ENCODE measurements around the gene ZNF655. TPM values are rescaled to one million over a fixed set of nuclear protein-coding genes. Genes with fewer than 3 reads are reported as not detected.

Gene ZNF655
- total and polyA plus RNA-seq, 2 experiments from 2014 or later, result 20.6 to 55.8 TPM

DNA sequence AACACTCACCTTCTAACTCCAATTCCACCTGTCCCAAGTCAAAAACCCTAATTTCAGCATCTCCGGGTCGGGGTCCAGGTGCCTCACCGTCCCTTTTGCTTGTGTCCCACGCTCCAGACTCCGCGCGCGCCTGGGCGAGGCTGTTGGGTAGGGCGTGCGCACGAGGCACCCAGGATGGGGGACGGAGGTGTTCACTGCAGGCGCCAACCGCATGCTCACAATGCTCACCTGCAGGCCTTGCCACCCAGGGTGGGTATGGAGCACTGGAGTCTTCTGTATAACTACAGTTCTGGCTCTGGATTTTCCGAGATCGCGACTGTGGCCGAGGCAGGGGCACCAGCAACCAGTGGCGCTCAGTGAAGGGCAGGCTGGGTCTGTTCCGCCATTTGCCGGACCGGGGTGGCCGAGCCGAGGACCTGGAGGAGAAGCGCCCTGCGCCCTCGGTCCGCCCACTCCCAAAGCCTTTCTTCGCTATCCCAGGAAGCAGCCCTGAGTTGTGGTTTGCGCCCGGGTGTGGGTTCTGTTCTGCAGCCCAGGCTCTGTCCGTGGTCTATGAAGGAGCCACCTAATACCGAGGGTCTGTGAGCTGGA lies 15.3 kb upstream of the ZNF655 start:
- Histone ChIP-seq H3K4me2 (no peak overlapping the region), H3K9me2 (ENCODE audit: insufficient read depth) (no peaks in the 10 kb centered on the region), H3K27me3 (ENCODE audit: insufficient read depth) (no peaks in the 10 kb centered on the region), H2AFZ (no peak overlapping the region), H3K27ac (ENCODE audit: low read depth) (no peak overlapping the region), H3K36me3 (ENCODE audit: insufficient read depth) (0 out of 2 replicates have a peak, but pooled peaks cover 3% of the 10 kb centered on the region), H4K20me1 (replicated peaks; ENCODE audit: insufficient read depth) (no peaks in the 10 kb centered on the region), H3K4me3 (no peak overlapping the region), H3F3A (replicated peaks; ENCODE audit: low read depth) (no peaks in the 10 kb centered on the region), H3K79me2 (replicated peaks; ENCODE audit: insufficient read depth) (no peaks in the 10 kb centered on the region), H3K4me1 (ENCODE audit: insufficient read depth) (no peaks in the 10 kb centered on the region)
- Mint-ChIP-seq H3K4me1 (no peaks in the 10 kb centered on the region), H3K36me3 (ENCODE audit: low read depth) (peaks cover 63% of the 10 kb centered on the region), H3K27me3 (ENCODE audit: insufficient read depth, low read depth, poor library complexity) (peaks cover 6% of the 10 kb centered on the region), H3K27ac (no peak overlapping the region), H3K4me3 (no peak overlapping the region), H3K9me3 (peaks cover 86% of the 10 kb centered on the region)
- DNase-seq (ENCODE audit: low spot score) (no peak), ATAC-seq (no peak)
- no peak for TF ChIP-seq EZH2 (IDR thresholded peaks at IDR 0.05; ENCODE audit: low read depth, unreplicated experiment)
- TF ChIP-seq, protein P1, sequence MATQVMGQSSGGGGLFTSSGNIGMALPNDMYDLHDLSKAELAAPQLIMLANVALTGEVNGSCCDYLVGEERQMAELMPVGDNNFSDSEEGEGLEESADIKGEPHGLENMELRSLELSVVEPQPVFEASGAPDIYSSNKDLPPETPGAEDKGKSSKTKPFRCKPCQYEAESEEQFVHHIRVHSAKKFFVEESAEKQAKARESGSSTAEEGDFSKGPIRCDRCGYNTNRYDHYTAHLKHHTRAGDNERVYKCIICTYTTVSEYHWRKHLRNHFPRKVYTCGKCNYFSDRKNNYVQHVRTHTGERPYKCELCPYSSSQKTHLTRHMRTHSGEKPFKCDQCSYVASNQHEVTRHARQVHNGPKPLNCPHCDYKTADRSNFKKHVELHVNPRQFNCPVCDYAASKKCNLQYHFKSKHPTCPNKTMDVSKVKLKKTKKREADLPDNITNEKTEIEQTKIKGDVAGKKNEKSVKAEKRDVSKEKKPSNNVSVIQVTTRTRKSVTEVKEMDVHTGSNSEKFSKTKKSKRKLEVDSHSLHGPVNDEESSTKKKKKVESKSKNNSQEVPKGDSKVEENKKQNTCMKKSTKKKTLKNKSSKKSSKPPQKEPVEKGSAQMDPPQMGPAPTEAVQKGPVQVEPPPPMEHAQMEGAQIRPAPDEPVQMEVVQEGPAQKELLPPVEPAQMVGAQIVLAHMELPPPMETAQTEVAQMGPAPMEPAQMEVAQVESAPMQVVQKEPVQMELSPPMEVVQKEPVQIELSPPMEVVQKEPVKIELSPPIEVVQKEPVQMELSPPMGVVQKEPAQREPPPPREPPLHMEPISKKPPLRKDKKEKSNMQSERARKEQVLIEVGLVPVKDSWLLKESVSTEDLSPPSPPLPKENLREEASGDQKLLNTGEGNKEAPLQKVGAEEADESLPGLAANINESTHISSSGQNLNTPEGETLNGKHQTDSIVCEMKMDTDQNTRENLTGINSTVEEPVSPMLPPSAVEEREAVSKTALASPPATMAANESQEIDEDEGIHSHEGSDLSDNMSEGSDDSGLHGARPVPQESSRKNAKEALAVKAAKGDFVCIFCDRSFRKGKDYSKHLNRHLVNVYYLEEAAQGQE (IDR thresholded peaks at IDR 0.05; ENCODE audit: unreplicated experiment), result no peak
- no peak for TF ChIP-seq NANOG (IDR thresholded peaks at IDR 0.05; ENCODE audit: borderline replicate concordance)
- no peak for TF ChIP-seq JUNB (IDR thresholded peaks at IDR 0.05; ENCODE audit: unreplicated experiment)
- TF ChIP-seq ZNF114 (CRISPR knock-in tag; IDR thresholded peaks at IDR 0.05), result no peak
- TF ChIP-seq, protein P2, sequence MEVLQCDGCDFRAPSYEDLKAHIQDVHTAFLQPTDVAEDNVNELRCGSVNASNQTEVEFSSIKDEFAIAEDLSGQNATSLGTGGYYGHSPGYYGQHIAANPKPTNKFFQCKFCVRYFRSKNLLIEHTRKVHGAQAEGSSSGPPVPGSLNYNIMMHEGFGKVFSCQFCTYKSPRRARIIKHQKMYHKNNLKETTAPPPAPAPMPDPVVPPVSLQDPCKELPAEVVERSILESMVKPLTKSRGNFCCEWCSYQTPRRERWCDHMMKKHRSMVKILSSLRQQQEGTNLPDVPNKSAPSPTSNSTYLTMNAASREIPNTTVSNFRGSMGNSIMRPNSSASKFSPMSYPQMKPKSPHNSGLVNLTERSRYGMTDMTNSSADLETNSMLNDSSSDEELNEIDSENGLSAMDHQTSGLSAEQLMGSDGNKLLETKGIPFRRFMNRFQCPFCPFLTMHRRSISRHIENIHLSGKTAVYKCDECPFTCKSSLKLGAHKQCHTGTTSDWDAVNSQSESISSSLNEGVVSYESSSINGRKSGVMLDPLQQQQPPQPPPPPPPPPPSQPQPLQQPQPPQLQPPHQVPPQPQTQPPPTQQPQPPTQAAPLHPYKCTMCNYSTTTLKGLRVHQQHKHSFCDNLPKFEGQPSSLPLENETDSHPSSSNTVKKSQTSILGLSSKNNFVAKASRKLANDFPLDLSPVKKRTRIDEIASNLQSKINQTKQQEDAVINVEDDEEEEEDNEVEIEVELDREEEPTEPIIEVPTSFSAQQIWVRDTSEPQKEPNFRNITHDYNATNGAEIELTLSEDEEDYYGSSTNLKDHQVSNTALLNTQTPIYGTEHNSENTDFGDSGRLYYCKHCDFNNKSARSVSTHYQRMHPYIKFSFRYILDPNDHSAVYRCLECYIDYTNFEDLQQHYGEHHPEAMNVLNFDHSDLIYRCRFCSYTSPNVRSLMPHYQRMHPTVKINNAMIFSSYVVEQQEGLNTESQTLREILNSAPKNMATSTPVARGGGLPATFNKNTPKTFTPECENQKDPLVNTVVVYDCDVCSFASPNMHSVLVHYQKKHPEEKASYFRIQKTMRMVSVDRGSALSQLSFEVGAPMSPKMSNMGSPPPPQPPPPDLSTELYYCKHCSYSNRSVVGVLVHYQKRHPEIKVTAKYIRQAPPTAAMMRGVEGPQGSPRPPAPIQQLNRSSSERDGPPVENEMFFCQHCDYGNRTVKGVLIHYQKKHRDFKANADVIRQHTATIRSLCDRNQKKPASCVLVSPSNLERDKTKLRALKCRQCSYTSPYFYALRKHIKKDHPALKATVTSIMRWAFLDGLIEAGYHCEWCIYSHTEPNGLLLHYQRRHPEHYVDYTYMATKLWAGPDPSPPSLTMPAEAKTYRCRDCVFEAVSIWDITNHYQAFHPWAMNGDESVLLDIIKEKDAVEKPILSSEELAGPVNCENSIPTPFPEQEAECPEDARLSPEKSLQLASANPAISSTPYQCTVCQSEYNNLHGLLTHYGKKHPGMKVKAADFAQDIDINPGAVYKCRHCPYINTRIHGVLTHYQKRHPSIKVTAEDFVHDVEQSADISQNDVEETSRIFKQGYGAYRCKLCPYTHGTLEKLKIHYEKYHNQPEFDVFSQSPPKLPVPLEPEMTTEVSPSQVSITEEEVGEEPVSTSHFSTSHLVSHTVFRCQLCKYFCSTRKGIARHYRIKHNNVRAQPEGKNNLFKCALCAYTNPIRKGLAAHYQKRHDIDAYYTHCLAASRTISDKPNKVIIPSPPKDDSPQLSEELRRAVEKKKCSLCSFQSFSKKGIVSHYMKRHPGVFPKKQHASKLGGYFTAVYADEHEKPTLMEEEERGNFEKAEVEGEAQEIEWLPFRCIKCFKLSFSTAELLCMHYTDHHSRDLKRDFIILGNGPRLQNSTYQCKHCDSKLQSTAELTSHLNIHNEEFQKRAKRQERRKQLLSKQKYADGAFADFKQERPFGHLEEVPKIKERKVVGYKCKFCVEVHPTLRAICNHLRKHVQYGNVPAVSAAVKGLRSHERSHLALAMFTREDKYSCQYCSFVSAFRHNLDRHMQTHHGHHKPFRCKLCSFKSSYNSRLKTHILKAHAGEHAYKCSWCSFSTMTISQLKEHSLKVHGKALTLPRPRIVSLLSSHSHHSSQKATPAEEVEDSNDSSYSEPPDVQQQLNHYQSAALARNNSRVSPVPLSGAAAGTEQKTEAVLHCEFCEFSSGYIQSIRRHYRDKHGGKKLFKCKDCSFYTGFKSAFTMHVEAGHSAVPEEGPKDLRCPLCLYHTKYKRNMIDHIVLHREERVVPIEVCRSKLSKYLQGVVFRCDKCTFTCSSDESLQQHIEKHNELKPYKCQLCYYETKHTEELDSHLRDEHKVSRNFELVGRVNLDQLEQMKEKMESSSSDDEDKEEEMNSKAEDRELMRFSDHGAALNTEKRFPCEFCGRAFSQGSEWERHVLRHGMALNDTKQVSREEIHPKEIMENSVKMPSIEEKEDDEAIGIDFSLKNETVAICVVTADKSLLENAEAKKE (CRISPR knock-in tag; IDR thresholded peaks at IDR 0.05), result no peak
- TF ChIP-seq, protein P3, sequence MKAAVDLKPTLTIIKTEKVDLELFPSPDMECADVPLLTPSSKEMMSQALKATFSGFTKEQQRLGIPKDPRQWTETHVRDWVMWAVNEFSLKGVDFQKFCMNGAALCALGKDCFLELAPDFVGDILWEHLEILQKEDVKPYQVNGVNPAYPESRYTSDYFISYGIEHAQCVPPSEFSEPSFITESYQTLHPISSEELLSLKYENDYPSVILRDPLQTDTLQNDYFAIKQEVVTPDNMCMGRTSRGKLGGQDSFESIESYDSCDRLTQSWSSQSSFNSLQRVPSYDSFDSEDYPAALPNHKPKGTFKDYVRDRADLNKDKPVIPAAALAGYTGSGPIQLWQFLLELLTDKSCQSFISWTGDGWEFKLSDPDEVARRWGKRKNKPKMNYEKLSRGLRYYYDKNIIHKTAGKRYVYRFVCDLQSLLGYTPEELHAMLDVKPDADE (IDR thresholded peaks at IDR 0.05), result no peak
- TF ChIP-seq CREB1 (CRISPR knock-in tag; IDR thresholded peaks at IDR 0.05; ENCODE audit: low read depth), result no peak
- TF ChIP-seq STAT1 (IDR thresholded peaks at IDR 0.05; ENCODE audit: unreplicated experiment), result no peak

Data from GM23338 (cell line).